Measurements from ENCODE around the gene MIEF2.

GRCh38 chr17:18231164-18231563 is 29.3 kb upstream of the MIEF2 start:
- TF ChIP-seq CTCF (IDR thresholded peaks at IDR 0.05; ENCODE audit: insufficient read depth, low read length, poor library complexity, severe bottlenecking) = no peak
- TF ChIP-seq EZH2phosphoT487 (conservative IDR thresholded peaks at IDR 0.05; ENCODE audit: low read length) = no peak
